Erythroblast (primary cell): ENCODE measurements around the gene BBS9.

Experiments
- GATA1 ChIP-seq: IDR thresholded peaks from 2 replicates; pipeline ENCODE4 v1.6.1; 2011; ENCODE audit warnings: low read depth, mild to moderate bottlenecking, control low read depth, low read length, moderate library complexity
- POLR2A ChIP-seq: IDR thresholded peaks from 2 replicates; pipeline ENCODE4 v1.6.1; 2011; ENCODE audit warnings: mild to moderate bottlenecking, low read length

DNA sequence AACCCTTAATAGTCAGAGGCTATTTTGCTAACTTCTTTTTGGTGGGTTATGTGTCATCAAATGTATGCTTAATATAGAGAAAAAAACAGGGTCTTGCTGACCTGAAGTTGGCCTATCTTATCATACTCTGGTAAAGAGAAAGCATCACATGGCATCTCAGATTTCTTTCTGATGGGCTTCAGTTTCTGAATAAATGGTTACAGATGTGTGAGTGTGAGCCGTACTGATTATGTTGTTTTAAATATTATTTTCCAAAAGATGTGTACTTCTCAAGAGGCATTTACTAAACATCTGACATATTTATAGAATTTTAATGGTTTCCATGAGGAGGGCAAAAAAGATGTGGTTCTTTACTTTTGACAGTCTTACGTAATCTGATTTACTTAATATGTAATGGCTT, 28.4 kb downstream of the BBS9 start:
- TF ChIP-seq POLR2A (no peak), GATA1 (no peak)
